Stomach (tissue), 4 donors: ENCODE results near the gene SARS2.

Experiments
- EP300 ChIP-seq: sonication (generic); formaldehyde crosslinking; IDR thresholded peaks from one replicate; pipeline ENCODE4 v1.6.1; 2017; ENCODE audit warnings: antibody characterized with exemption
- POLR2AphosphoS5 ChIP-seq, 3 donors: sonication (generic); formaldehyde crosslinking; IDR thresholded peaks; one replicate each; pipeline ENCODE4 v1.6.1; 2016; ENCODE audit warnings: antibody characterized with exemption in 3 of 3

GRCh38 chr19:38958301-38958700 lies 27.7 kb upstream of the SARS2 start:
- TF ChIP-seq EP300 (no peak), POLR2AphosphoS5 (IDR thresholded peaks at IDR 0.05) (no peak)
